ENCODE data around the gene GLYR1. TPM values are rescaled to one million over a fixed set of nuclear protein-coding genes. Genes with fewer than 3 reads are reported as not detected.

The GLYR1 gene
- total and polyA plus RNA-seq, 4 donors, result 18.1 to 50.2 (median 40.6) TPM

DNA sequence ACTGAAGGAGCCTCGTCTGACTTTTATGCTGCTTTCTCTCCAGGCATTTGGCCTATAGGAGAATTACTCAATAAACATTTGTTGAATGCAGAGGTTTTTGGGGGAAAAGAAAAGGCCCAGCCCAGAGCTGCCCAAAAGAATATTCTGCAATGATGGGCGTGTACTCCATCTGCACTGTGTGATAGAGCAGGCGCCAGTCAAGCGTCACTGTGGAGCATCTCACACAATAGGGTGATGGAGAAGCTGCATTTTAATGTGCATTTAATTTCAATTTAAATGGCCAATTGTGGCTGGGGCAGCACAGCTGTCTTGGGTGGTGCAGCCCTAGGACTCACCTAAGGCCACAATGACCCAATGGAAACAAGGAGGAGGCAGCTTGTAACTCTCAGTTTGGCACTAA, 20.6 kb downstream of the GLYR1 start:
- DNase-seq (ENCODE audit: low spot score), result no peak
- WGBS, result 97% methylated on average over 4 of the region's 4 CpGs
- Histone ChIP-seq H3K9ac (ENCODE audit: low read depth in 1 of 2, low read length in 2 of 2) (no peak overlapping the region), H3K27ac (ENCODE audit: low read depth in 1 of 2, low read length in 2 of 2) (no peak overlapping the region), H3K4me1 (ENCODE audit: control insufficient read depth in 4 of 4, insufficient read depth in 4 of 4, low read length in 3 of 4) (no peaks in the 10 kb centered on the region), H3K9me3 (ENCODE audit: control insufficient read depth in 4 of 4, low read length in 3 of 4) (no peaks in the 10 kb centered on the region), H3K4me3 (ENCODE audit: low read depth in 1 of 3, low read length in 3 of 3) (no peak overlapping the region), H3K36me3 (ENCODE audit: control insufficient read depth in 4 of 4, insufficient read depth in 3 of 4, low read depth in 1 of 4, low read length in 3 of 4) (peaks cover 13 to 79% (median 55%) of the 10 kb centered on the region in 4 donors), H3K27me3 (ENCODE audit: control insufficient read depth in 4 of 4, insufficient read depth in 4 of 4, low read length in 3 of 4) (no peaks in the 10 kb centered on the region)
- TF ChIP-seq RAD21 (IDR thresholded peaks at IDR 0.05) (no peak), NR2F2 (IDR thresholded peaks at IDR 0.05) (no peak), ATF3 (IDR thresholded peaks at IDR 0.05) (no peak), YY1 (IDR thresholded peaks at IDR 0.05) (no peak), GABPA (IDR thresholded peaks at IDR 0.05 in 1 of 2, conservative IDR thresholded peaks at IDR 0.05 in 1 of 2) (no peak), HNF4G (IDR thresholded peaks at IDR 0.05) (no peak), EGR1 (IDR thresholded peaks at IDR 0.05; ENCODE audit: low read depth in 2 of 2) (no peak), JUND (IDR thresholded peaks at IDR 0.05) (no peak), FOXA2 (IDR thresholded peaks at IDR 0.05) (no peak), TAF1 (conservative IDR thresholded peaks at IDR 0.05) (no peak), HNF4A (conservative IDR thresholded peaks at IDR 0.05) (no peak), CTCF (IDR thresholded peaks at IDR 0.05; ENCODE audit: low read depth, low read length, missing input control) (no peak), RXRA (IDR thresholded peaks at IDR 0.05) (no peak), FOXA1 (IDR thresholded peaks at IDR 0.05) (no peak), SP1 (IDR thresholded peaks at IDR 0.05) (no peak), MAX (IDR thresholded peaks at IDR 0.05) (no peak)
- TF ChIP-seq, protein P1, sequence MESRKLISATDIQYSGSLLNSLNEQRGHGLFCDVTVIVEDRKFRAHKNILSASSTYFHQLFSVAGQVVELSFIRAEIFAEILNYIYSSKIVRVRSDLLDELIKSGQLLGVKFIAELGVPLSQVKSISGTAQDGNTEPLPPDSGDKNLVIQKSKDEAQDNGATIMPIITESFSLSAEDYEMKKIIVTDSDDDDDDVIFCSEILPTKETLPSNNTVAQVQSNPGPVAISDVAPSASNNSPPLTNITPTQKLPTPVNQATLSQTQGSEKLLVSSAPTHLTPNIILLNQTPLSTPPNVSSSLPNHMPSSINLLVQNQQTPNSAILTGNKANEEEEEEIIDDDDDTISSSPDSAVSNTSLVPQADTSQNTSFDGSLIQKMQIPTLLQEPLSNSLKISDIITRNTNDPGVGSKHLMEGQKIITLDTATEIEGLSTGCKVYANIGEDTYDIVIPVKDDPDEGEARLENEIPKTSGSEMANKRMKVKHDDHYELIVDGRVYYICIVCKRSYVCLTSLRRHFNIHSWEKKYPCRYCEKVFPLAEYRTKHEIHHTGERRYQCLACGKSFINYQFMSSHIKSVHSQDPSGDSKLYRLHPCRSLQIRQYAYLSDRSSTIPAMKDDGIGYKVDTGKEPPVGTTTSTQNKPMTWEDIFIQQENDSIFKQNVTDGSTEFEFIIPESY (IDR thresholded peaks at IDR 0.05), result no peak
- TF ChIP-seq, protein P2, sequence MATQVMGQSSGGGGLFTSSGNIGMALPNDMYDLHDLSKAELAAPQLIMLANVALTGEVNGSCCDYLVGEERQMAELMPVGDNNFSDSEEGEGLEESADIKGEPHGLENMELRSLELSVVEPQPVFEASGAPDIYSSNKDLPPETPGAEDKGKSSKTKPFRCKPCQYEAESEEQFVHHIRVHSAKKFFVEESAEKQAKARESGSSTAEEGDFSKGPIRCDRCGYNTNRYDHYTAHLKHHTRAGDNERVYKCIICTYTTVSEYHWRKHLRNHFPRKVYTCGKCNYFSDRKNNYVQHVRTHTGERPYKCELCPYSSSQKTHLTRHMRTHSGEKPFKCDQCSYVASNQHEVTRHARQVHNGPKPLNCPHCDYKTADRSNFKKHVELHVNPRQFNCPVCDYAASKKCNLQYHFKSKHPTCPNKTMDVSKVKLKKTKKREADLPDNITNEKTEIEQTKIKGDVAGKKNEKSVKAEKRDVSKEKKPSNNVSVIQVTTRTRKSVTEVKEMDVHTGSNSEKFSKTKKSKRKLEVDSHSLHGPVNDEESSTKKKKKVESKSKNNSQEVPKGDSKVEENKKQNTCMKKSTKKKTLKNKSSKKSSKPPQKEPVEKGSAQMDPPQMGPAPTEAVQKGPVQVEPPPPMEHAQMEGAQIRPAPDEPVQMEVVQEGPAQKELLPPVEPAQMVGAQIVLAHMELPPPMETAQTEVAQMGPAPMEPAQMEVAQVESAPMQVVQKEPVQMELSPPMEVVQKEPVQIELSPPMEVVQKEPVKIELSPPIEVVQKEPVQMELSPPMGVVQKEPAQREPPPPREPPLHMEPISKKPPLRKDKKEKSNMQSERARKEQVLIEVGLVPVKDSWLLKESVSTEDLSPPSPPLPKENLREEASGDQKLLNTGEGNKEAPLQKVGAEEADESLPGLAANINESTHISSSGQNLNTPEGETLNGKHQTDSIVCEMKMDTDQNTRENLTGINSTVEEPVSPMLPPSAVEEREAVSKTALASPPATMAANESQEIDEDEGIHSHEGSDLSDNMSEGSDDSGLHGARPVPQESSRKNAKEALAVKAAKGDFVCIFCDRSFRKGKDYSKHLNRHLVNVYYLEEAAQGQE (IDR thresholded peaks at IDR 0.05), result no peak
